HEK293T (cell line): ENCODE results near the gene LYSMD4.

Experiments
- CTCF ChIA-PET: fragments of 350-600 bp; formaldehyde crosslinking; extraction: SDS; loops from one replicate; lab custom pipeline; 2021; ENCODE audit warnings: antibody characterized with exemption, inconsistent platforms; lab: Yijun Ruan, JAX
- POLR2A ChIA-PET: fragments of 350-600 bp; formaldehyde crosslinking; extraction: SDS; loops from one replicate; lab custom pipeline; 2020; ENCODE audit warnings: antibody characterized with exemption, inconsistent platforms; lab: Yijun Ruan, JAX
- DNase-seq: peaks from one replicate; pipeline ENCODE4 v3.0.0; 2012; ENCODE audit warnings: mixed read lengths; ENCODE audit errors: extremely low spot score
- ARNT ChIP-seq: fragments of 450-650 bp; IDR thresholded peaks from 2 replicates; pipeline ENCODE4 v1.6.1; 2017; ENCODE audit warnings: mild to moderate bottlenecking
- BHLHE40 ChIP-seq: fragments of 450-650 bp; IDR thresholded peaks from 2 replicates; pipeline ENCODE4 v1.6.1; 2016; ENCODE audit warnings: mild to moderate bottlenecking, moderate library complexity, borderline replicate concordance
- CTBP1 ChIP-seq: fragments of 450-650 bp; IDR thresholded peaks from 2 replicates; pipeline ENCODE4 v1.6.1; 2016; ENCODE audit warnings: borderline replicate concordance
- ELF4 ChIP-seq: fragments of 450-650 bp; IDR thresholded peaks from 2 replicates; pipeline ENCODE4 v1.6.1; 2017; ENCODE audit warnings: antibody characterized with exemption
- FOXA1 ChIP-seq: fragments of 450-650 bp; IDR thresholded peaks from 2 replicates; pipeline ENCODE4 v1.6.1; 2016; ENCODE audit warnings: mild to moderate bottlenecking
- FOXK2 ChIP-seq: fragments of 450-650 bp; IDR thresholded peaks from 2 replicates; pipeline ENCODE4 v1.6.1; 2016; ENCODE audit warnings: mild to moderate bottlenecking
- FOXM1 ChIP-seq: fragments of 450-650 bp; IDR thresholded peaks from 2 replicates; pipeline ENCODE4 v1.6.1; 2017; ENCODE audit warnings: mild to moderate bottlenecking, borderline replicate concordance
- HDGF ChIP-seq: fragments of 450-650 bp; IDR thresholded peaks from 2 replicates; pipeline ENCODE4 v1.6.1; 2017; ENCODE audit warnings: antibody characterized with exemption, borderline replicate concordance
- L3MBTL2 ChIP-seq: fragments of 450-650 bp; conservative IDR thresholded peaks from 2 replicates; pipeline ENCODE4 v1.6.1; 2016; ENCODE audit warnings: mild to moderate bottlenecking
- LEF1 ChIP-seq: fragments of 450-650 bp; IDR thresholded peaks from 2 replicates; pipeline ENCODE4 v1.6.1; 2017; ENCODE audit warnings: mild to moderate bottlenecking, borderline replicate concordance
- NFRKB ChIP-seq: fragments of 450-650 bp; IDR thresholded peaks from 2 replicates; pipeline ENCODE4 v1.6.1; 2016; ENCODE audit warnings: mild to moderate bottlenecking, moderate library complexity
- PKNOX1 ChIP-seq: fragments of 450-650 bp; IDR thresholded peaks from 2 replicates; pipeline ENCODE4 v1.6.1; 2016
- SP1 ChIP-seq: fragments of 450-650 bp; IDR thresholded peaks from 2 replicates; pipeline ENCODE4 v1.6.1; 2017
- SUZ12 ChIP-seq: fragments of 450-650 bp; IDR thresholded peaks from 2 replicates; pipeline ENCODE4 v1.6.1; 2016; ENCODE audit warnings: mild to moderate bottlenecking
- TARDBP ChIP-seq: fragments of 450-650 bp; IDR thresholded peaks from 2 replicates; pipeline ENCODE4 v1.6.1; 2016
- ZNF384 ChIP-seq: fragments of 450-650 bp; IDR thresholded peaks from 2 replicates; pipeline ENCODE4 v1.6.1; 2016

LYSMD4 gene

GRCh38 chr15:99686290-99686689 lies 46.9 kb downstream of the LYSMD4 start:
- DNase-seq, result no peak

GRCh38 chr15:99683000-99683670 lies 50.1 kb downstream of the LYSMD4 start:
- TF ChIP-seq TARDBP (no peak), L3MBTL2 (no peak), NFRKB (no peak), ELF4 (no peak), LEF1 (no peak), FOXK2 (no peak), SP1 (no peak), CTBP1 (no peak), HDGF (no peak), PKNOX1 (no peak), BHLHE40 (no peak), FOXM1 (no peak), ZNF384 (no peak), SUZ12 (no peak), ARNT (no peak), FOXA1 (no peak)
- ChIA-PET POLR2A (no interaction called here), CTCF (interaction anchor here (1.3 kb wide), 1 partner anchor 21 kb away, joined by 3 read pairs; no protein-coding TSS in a partner anchor)
- DNase-seq, result no peak

More at GRCh38 chr15:99686290-99686689, 46.9 kb downstream of the LYSMD4 start:
- POLR2A ChIA-PET, result no interaction called here
- CTCF ChIA-PET, result interaction anchor here (0.9 kb wide), 1 partner anchor 300 kb away, joined by 3 read pairs; no protein-coding TSS in a partner anchor
- no peak for TF ChIP-seq PKNOX1
- no peak for TF ChIP-seq TARDBP
- no peak for TF ChIP-seq BHLHE40
- TF ChIP-seq ARNT, result no peak
- no peak for TF ChIP-seq FOXA1
- TF ChIP-seq FOXM1, result no peak
- no peak for TF ChIP-seq ELF4
- TF ChIP-seq ZNF384, result no peak
- no peak for TF ChIP-seq SP1
- no peak for TF ChIP-seq NFRKB
- no peak for TF ChIP-seq L3MBTL2
- TF ChIP-seq SUZ12, result no peak
- no peak for TF ChIP-seq FOXK2
- TF ChIP-seq LEF1, result no peak

- ChIA-PET POLR2A (no interaction called here), CTCF (interaction anchor here (1.3 kb wide), 1 partner anchor 22 kb away, joined by 3 read pairs; no protein-coding TSS in a partner anchor)
- TF ChIP-seq L3MBTL2 (no peak), ELF4 (no peak), PKNOX1 (no peak), ZNF384 (no peak), FOXA1 (no peak), SP1 (no peak), NFRKB (no peak), SUZ12 (no peak), BHLHE40 (no peak), CTBP1 (no peak), FOXK2 (no peak), FOXM1 (no peak), ARNT (no peak), TARDBP (no peak), LEF1 (no peak), HDGF (no peak)
- no peak for DNase-seq
Measured at GRCh38 chr15:99682455-99682854, 50.8 kb downstream of the LYSMD4 start.

GRCh38 chr15:99681990-99682389 lies 51.2 kb downstream of the LYSMD4 start:
- POLR2A ChIA-PET, result no interaction called here
- no peak for TF ChIP-seq SP1
- TF ChIP-seq TARDBP, result no peak
- TF ChIP-seq PKNOX1, result no peak
- DNase-seq, result no peak
- CTCF ChIA-PET, result interaction anchor here (1.3 kb wide), 1 partner anchor 22 kb away, joined by 3 read pairs; no protein-coding TSS in a partner anchor

- no peak for DNase-seq
- TF ChIP-seq CTBP1, result no peak
- no peak for TF ChIP-seq ARNT
- no peak for TF ChIP-seq LEF1
- no peak for TF ChIP-seq HDGF
- no peak for TF ChIP-seq SP1
- TF ChIP-seq SUZ12, result no peak
- ChIA-PET CTCF (interaction anchor here (0.7 kb wide), 1 partner anchor 584 kb away, joined by 3 read pairs; no protein-coding TSS in a partner anchor), POLR2A (no interaction called here)
Measured at GRCh38 chr15:99680276-99680675, 53.0 kb downstream of the LYSMD4 start.
